Measurements from ENCODE around the gene MAS1L.
"Not testable (repeated sequence)": the region's sequence is repeated elsewhere in the genome, so short reads cannot be mapped to it uniquely, and the experiment has no call there.

MAS1L gene

DNA sequence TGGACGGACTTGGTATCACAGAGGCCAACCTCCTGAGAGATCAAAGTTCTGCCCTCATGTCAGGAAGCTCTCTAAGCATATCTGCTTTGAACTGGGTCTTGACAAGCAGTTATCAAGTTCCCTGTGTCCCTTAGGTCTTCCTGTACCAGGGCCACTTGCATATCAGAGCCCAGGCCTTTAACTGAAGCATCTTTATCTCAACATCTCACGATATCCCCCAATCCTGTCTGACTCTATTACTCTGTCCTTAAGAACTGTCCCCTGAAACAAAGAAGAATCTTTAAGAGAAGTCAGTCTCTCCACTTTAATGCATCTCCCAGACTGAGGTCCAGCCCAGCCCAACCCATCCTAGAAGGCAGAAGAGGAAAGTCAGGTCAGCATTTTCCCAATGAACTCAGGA is 8.2 kb downstream of the MAS1L start:
- DNase-seq (ENCODE audit: low read depth), result no peak

GRCh38 chr6:29478740-29479139 is 9.0 kb downstream of the MAS1L start:
- DNase-seq (ENCODE audit: low read depth), result no peak

- no peak for DNase-seq (ENCODE audit: low read depth)
These were observed 9.8 kb downstream of the MAS1L start for GRCh38 chr6:29477923-29478450.

DNA sequence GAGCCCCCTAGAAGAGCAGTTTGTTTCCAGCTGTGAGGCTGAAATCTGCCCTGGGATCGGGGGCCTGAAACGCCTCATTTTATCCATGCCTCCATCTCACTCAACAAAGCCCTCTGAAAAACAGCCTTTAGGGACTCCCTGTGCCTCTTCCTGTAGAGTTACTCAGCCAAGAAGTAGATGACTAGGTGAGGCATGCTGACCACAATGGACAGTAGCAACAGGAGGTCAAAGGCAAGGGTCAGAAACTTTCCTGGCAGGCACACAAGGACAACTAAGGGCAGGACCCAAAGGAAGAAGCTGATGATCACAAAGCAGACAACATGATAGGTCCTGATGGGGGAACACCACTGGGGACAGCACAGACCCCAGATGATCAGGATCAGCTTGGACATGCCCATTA is 12.8 kb downstream of the MAS1L start:
- no peak for DNase-seq (ENCODE audit: low read depth)

- no peak for DNase-seq (ENCODE audit: low read depth)
These were observed 21.5 kb downstream of the MAS1L start for GRCh38 chr6:29466241-29466640.

GRCh38 chr6:29465801-29466200 is 22.0 kb downstream of the MAS1L start:
- no peak for DNase-seq (ENCODE audit: low read depth)

- DNase-seq (ENCODE audit: low read depth), result no peak
These were observed 22.5 kb downstream of the MAS1L start for GRCh38 chr6:29465279-29465678.

GRCh38 chr6:29462022-29462421 is 25.7 kb downstream of the MAS1L start:
- no peak for DNase-seq (ENCODE audit: low read depth)

- no peak for DNase-seq (ENCODE audit: low read depth)
These were observed 26.5 kb downstream of the MAS1L start for GRCh38 chr6:29461021-29461814.

GRCh38 chr6:29456971-29457370 is 30.8 kb downstream of the MAS1L start, which contains the start of the genes OR11A1 and OR2H1:
TSS of gene OR11A1 (minus strand) at chr6:29457071. CDS start at chr6:29427641, 29,430 bp downstream.
TSS of gene OR2H1 (plus strand) at chr6:29457155. CDS start at chr6:29461770, 4,615 bp downstream.
- no peak for DNase-seq (ENCODE audit: low read depth)

- no peak for DNase-seq (ENCODE audit: low read depth)
These were observed 36.1 kb downstream of the MAS1L start for GRCh38 chr6:29451471-29452193.

GRCh38 chr6:29447670-29448069 is 40.1 kb downstream of the MAS1L start:
- no peak for DNase-seq (ENCODE audit: low read depth)

DNA sequence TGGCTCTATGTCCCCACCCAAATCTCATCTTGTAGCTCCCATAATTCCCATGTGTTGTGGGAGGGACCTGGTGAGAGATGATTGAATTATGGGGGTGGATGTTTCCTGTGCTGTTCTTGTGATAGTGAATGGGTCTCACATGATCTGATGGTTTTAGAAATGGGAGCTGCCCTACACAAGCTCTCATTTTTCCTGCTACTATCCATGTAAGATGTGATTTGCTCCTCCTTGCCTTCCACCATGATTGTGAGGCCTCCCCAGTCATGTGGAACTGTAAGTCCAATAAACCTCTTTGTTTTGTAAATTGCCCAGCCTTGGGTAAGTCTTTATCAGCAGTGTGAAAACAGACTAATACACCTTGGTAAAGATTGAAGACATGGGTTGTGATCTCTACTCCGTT is 43.7 kb downstream of the MAS1L start:
- not testable (repeated sequence) for DNase-seq (ENCODE audit: low read depth)

GRCh38 chr6:29442719-29443118 is 45.0 kb downstream of the MAS1L start:
- DNase-seq (ENCODE audit: low read depth), result no peak

DNA sequence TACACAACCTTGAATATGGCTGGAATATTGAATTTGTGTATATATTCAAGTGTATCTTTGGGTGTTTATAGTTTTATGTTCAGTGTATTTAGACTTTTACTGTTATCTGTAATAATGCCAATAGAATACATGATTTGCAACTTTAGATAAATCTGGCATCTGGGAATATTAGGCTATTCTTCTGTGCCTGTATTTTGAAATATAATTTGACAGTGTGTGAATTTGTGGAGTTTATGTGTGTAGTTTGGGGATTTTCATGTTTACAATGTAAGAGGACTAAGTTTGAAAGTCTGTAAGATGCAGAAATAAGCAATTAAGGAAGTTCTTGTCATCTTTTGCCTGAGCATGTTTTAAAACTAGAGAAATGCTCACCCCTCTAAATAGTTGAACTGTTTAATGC is 48.8 kb downstream of the MAS1L start, which contains the start of gene OR10C1:
Gene OR10C1, plus strand, starts transcription at position 301 of the 400 bp plus-strand sequence. CDS start 710 bp downstream, outside the sequence.
- no peak for DNase-seq (ENCODE audit: low read depth)

- DNase-seq (ENCODE audit: low read depth), result not testable (repeated sequence)
These were observed 51.0 kb downstream of the MAS1L start for GRCh38 chr6:29436730-29437129.

Data from activated T-cell treated with anti-CD3 and anti-CD28 coated beads for 1 hour (primary cell).